GM19372 (cell line): ENCODE measurements around the gene FAM193B.

Source experiments
- ATAC-seq: cut with Tn5 transposase; IDR thresholded peaks from one replicate; pipeline ENCODE4 v1.9.1; 2021; ENCODE audit warnings: mild to moderate bottlenecking, low read depth, moderate library complexity; ENCODE audit not compliant: unreplicated experiment

FAM193B gene

DNA sequence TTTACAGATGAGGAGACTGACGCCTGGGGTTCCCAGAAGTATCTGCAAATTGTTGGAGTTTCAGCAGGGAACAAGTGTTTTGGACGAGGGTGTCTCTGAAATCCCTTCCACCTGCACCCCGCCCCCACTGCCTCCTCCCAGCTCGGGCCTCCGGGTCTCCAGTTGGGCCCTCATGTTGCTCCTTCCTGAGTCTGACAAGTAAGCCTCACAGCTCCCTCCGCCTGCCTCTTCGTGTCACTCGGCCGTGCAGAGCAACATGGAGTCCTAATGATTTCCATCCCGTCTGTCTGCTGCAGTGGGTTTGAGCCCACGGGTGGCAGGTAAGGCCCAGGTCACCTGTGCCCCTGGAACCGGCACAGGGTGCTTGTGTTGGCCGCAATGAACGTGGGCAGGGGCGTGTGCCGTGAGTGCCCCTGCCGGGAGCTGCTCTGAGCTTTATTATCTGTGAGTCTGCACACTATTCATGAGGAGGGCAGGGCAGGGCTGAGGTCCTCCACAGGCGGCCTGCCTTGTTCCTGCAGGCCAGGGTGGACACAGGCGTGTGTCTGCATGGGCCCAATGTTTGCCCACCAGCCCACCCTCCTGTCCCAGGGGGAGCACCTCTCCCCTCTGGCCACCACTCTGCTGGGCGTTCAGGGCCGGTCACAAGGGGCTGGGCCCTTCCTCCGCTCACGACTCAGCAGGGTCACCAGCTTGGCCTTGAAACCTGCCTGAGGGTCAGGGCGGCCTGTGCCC lies 50.8 kb downstream of the FAM193B start:
- ATAC-seq, result no peak

DNA sequence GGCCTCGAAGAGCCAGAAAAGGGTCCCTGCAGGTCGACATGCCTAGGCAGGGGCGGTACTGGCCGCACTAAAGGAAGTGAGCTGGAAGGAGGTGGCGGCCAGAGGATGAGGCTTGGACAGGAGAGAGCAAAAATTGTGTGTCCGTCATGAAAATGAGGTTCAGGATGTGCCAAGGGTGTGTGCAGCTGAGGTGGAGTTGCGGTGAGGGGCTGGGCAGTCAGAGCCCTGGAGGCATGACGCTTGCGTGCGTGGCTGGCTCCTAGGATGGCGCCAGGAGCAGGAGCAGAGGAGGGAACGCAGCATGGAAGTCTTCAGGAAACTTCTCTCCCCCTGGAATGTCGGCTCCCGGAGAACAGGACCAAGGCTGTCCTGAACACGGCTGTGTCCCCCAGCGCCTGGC lies 51.5 kb downstream of the FAM193B start:
- ATAC-seq, result no peak

DNA sequence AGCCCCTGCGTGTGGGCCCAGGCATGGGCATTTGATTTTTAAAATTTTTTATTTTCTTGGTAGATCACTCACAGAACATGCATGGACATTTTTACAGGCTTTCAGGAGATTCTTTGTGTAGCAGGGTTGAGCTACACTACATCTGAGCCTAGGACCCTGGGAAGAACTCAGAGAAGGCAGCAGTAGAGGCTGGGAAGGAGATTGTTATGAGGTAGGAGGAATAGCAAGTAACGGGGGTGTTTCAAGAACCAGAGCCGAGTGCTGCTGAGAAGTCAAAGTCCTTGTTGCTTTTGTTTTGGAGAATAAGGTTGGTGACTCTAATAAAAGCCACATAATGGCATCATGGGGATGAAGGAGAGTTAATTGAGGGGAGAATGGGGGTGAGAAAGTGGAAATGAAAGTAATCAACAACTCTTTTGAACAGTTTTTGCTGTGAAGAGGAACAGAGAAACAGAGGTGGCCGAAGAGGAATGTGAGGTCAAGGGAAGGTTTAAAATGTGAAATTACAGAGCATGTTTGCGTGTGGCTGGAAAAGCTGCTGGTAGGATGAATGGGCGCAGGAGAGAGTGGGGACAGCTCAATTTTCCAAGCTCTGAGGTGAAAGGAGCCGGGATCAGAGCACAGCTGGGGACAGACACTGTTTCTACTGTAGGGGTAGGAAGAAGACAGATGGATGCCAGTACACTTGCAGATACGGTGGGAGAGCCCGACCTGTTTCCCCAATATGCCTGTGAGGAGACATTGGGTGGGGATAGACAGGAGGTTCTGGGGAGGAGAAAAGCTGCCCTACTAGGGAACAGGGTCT lies 52.3 kb downstream of the FAM193B start:
- ATAC-seq, result no peak

GRCh38 chr5:177500685-177501522 lies 53.5 kb downstream of the FAM193B start:
- no peak for ATAC-seq

- no peak for ATAC-seq
Observed at GRCh38 chr5:177499842-177500241, 54.5 kb downstream of the FAM193B start.

DNA sequence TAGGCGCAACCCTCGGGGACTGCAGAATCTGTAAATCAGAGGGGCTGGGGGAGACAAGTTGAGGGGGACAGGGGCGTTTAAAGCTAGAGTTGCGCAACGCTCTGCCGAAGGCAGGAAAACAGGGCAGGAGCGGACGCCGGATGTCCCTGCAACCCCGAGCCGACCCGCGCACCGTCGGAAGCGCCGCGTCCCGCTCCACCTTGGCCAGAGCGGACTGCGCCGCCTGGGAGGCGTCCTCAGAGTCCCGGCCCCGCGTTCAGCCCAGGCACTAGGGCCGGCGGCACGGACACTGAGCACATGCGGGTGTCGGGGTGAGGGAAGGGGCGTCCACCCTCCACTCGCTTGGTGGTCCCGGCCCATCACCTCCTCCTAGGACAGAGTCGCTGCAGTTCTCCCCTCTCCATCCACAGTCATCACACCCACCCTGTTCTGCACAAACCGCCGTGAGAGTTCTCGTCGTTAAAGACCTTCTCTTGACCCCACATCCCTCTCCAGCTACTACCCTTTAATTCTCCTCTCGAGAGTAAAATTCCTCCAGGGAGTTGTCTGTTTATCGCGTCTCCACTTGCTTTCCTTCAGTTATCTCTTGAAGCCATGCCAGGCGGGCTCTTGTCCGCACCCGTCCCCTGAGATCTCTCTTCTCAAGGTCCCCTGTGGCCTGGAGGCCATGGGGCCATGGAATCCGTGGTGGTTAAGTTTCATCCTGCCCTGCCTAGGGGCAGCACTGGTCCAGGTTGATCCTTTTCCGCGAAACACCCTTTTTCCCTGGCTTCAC lies 56.2 kb downstream of the FAM193B start:
- ATAC-seq, result no peak

DNA sequence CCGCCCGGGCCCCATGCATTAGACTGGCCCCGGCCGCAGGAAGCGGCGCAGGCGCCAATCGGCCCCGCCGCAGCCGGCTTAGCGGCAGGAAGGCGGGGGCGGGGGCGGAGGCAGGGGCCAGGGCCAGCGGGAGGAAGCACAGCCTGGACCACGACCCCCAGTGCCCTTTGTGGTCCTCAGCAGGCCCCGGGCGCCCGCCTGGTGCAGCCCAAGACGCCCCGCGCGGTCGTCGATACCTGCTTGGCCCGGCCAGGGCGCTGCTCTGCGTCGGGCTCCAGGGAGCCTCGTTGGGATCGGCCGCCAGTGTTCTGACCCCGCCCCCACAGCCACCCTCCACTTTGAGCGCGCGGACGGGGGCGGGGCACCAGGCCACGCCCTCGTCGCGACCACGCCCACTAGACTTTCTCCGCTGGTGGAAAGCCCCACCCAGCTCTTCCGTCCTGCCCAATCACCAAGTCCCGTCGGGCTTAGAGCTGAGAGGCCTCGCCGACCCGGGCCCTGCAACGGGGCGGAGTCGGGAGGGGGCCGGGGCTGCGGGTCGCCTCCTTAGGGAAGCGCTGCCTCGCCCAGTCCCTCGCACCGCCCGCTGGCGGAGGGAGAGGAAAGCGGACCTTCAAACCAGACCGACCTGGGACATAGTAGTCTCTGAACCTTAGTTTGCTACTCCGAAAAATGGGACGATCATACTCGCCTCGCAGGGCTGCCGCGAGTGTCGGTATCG lies 56.9 kb downstream of the FAM193B start, which contains the start of gene PDLIM7:
TSS of gene PDLIM7 (minus strand) at position 313 of the 721 bp plus-strand sequence. CDS start 1,092 bp downstream, outside the sequence.
- ATAC-seq, result peak; percentile 75

DNA sequence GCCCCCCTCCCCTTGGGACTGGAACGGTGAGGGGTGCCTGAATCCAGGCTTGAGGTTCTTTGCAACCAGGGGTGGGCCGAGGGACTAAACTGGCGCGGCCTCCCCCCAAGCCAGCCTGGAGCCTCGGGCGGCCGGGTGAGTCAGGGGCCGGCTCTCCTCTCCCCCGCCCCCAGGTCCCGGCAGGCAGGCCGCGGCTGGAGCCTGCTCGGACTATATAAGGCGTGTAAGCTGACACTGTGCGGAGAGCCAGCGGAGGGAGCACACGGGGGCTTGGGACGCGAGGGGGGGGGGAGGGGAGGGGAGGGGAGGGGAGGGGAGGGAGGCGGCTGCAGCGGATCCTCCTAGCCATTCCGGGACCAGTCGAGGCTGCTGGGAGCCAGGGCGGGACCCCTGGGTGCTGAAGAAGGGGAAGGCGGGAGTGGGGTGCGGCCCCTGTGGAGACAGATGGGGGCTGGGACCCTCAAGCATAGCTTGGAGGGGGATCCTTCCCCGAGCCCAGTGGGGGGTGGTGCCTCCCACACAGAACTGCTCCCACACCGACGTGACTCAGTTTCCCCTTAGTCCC lies 57.6 kb downstream of the FAM193B start:
- no peak for ATAC-seq

DNA sequence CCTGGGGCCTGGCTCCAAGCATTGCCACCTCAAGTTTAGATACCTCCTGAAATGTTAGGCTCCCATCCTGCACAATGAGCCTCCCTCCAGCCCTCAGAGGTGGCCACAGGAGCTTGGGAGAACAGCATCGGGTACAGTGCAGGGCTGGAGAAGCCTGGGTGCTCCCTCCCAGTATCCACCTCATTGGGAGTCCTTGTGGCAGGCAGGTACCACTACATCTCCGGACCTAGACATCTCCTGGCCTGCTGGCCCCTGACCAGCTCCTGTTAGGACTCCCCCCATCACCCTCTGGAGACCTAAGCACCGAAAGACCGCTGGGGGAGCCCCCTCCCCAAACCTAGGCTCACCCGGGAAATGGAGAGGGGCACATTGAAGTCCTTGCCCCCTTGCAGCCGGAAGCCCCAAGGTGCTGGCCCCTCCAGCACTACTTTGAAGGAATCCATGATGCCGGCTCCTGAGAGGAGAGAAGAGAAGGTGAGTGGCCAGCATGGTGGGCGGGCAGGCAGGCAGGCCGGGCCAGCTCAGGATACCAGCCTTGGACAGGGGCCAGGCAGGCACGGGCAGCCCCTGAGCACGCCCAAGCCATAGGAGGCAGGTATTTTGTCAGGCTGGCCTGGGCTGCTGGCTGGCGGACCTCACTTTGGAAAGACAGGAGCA lies 58.2 kb downstream of the FAM193B start:
- ATAC-seq, result no peak

GRCh38 chr5:177495243-177496060 lies 58.9 kb downstream of the FAM193B start:
- ATAC-seq, result no peak

- ATAC-seq, result no peak
Observed at GRCh38 chr5:177494346-177495195, 59.8 kb downstream of the FAM193B start.

DNA sequence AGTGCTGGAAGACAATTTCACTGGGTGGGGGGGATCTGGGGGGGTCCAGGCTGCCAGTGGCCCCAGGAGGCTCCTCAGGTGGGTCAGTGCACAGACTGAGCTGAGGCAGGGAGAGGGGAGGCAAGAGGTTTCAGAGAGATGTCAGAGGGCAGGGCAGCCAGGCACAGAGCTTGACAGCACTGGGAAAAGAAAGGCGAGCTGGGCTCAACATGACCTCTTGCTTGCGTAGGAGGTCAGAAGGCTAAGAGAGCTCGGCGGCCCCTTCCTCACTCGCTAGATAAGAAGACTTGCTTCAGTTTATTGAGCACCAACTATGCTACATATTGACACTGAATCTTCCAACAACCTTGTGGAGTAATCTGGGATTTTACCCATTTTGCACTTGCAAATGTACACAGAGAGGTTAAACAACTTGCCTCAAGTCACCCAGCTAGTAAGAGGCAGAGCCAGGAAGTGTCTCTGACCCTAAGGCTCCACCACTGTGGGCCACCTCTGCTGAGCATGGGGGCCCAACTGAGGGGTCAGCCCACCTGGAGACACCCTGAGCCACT lies 60.5 kb downstream of the FAM193B start:
- no peak for ATAC-seq

DNA sequence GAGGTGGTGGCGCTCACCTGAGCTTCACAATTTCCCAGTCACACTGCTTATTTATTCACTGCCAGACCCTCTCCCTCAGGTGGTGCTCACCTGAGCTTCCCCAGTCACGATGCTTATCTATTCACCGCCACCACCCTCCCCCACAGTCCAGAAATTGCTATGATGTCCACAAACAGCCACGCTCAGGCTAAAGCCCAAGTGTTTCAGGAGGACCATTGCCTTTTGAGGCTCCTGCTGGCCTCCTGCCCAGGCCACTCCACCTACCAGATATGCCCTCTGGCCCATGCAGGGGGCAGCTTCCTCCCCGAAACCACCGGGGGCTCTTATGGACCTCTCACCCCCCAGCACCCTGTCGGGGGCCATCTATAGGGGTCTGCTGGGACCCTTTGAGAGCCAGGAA lies 61.5 kb downstream of the FAM193B start:
- ATAC-seq, result no peak

- ATAC-seq, result no peak
Observed at GRCh38 chr5:177491983-177492746, 62.2 kb downstream of the FAM193B start.

DNA sequence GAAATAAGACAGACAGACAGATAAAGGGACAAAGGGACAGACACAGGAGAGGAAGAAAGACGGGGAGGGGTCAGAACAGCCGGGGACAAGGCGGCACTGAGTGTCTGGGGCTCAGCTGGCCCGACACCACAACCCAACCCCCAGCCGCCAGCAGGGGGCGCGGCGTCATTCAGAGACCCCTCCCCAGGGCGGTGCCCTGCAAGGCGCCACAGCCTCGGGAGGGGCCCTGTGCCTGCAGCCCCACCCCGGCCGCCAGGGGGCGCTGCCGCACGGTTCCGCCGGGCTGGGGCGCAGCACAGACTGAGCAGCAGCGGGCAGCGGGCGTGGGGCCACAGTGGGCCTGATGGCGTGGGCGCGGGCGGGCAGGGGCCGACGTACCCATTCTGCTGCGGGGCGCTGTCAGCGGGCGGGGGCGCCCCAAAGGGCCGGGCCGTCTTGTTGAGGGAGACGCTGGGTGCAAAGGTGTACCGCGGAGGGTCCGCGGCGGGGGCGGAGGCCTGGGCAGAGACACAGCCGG lies 62.9 kb downstream of the FAM193B start:
- no peak for ATAC-seq

- no peak for ATAC-seq
Observed at GRCh38 chr5:177490992-177491391, 63.4 kb downstream of the FAM193B start.
